Activated T-helper 17 cell treated with anti-CD3 and anti-CD28 coated beads, Interleukin-2, amount 50 U/mL, for 72 hours (primary cell): ENCODE data around the gene ETFDH. TPM values are rescaled to one million over a fixed set of nuclear protein-coding genes. Genes with fewer than 3 reads are reported as not detected.
"Not testable (repeated sequence)": the region's sequence is repeated elsewhere in the genome, so short reads cannot be mapped to it uniquely, and the experiment has no call there.

ENCODE experiments used
- ATAC-seq: fragments of 150-1000 bp; cut with Tn5 transposase; replicated peaks from 2 replicates; pipeline ENCODE4 v1.10.0; 2021; ENCODE audit warnings: mild to moderate bottlenecking, moderate library complexity
- H3K27ac Mint-ChIP-seq: one replicate; pipeline ENCODE4 v1.8.0; 2022; ENCODE audit warnings: mixed read lengths
- H3K27me3 Mint-ChIP-seq: one replicate; pipeline ENCODE4 v1.8.0; 2022; ENCODE audit warnings: mixed read lengths
- H3K36me3 Mint-ChIP-seq: one replicate; pipeline ENCODE4 v1.8.0; 2022; ENCODE audit warnings: low read depth, mild to moderate bottlenecking, mixed read lengths
- H3K4me1 Mint-ChIP-seq: one replicate; pipeline ENCODE4 v1.8.0; 2022; ENCODE audit warnings: mixed read lengths
- H3K4me3 Mint-ChIP-seq: one replicate; pipeline ENCODE4 v1.8.0; 2022; ENCODE audit warnings: mild to moderate bottlenecking, mixed read lengths
- H3K9me3 Mint-ChIP-seq: one replicate; pipeline ENCODE4 v1.8.0; 2022; ENCODE audit warnings: mixed read lengths
- total RNA-seq, 2 donors: library from RNA; stranded (reverse); gene quantifications; one replicate each; pipeline ENCODE4 v1.2.3, GENCODE V29; 2022

The ETFDH gene
- total RNA-seq, 2 donors from 2014 or later: 40.8 to 47.8 TPM

DNA sequence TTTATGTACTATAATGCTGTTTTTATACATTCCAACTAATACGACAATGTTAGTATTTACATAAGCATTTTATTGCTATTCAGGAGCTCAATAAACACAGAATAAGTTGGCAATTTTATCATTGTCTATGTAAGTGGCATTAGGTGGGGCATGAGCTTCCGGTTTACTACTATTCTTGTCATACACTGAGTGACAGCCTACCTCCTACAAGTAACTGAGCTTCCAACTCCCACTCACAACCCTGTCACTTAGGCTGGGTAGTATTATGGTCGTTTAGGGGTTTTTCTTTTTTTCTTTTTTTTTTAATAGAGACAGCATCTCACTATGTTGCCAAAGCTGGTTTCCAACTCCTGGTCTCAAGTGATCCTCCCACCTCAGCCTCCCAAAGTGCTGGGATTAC lies 43.7 kb downstream of the ETFDH start:
- peaks cover 100% of the 10 kb centered on the region for H3K36me3 Mint-ChIP-seq
- no peak overlapping the region for H3K4me3 Mint-ChIP-seq
- no peaks in the 10 kb centered on the region for H3K9me3 Mint-ChIP-seq
- ATAC-seq: no peak
- no peaks in the 10 kb centered on the region for H3K27me3 Mint-ChIP-seq
- H3K4me1 Mint-ChIP-seq: peaks cover 19% of the 10 kb centered on the region
- no peak overlapping the region for H3K27ac Mint-ChIP-seq

DNA sequence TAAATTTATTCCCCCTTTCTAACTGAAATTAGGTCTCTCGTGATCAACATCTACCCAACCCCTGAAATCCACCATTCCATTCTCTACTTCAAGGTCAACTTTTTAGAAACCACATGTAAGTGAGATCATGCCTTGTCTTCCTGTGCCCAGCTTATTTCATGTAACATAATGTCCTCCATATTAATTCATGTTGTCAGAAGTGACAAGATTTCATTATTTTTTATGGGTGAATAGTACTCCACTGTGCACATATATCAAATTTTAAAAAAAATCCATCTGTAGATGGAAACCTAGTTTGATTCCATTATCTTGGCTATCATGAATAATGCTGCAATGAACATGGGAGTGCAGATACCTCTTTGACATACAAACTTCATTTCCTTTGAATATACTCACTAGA lies 49.6 kb downstream of the ETFDH start:
- H3K27me3 Mint-ChIP-seq: peaks cover under 1% of the 10 kb centered on the region
- H3K4me3 Mint-ChIP-seq: peak overlapping the region; percentile 98
- H3K4me1 Mint-ChIP-seq: peaks cover 35% of the 10 kb centered on the region
- peaks cover 71% of the 10 kb centered on the region for H3K36me3 Mint-ChIP-seq
- ATAC-seq: no peak
- no peaks in the 10 kb centered on the region for H3K9me3 Mint-ChIP-seq
- peak overlapping the region; percentile 99 for H3K27ac Mint-ChIP-seq

GRCh38 chr4:158722291-158722916 lies 50.3 kb downstream of the ETFDH start:
- ATAC-seq: no peak
- Mint-ChIP-seq H3K27ac (peak overlapping the region; percentile 99), H3K36me3 (peaks cover 64% of the 10 kb centered on the region), H3K4me3 (peak overlapping the region; percentile 98), H3K9me3 (no peaks in the 10 kb centered on the region), H3K4me1 (peaks cover 35% of the 10 kb centered on the region), H3K27me3 (peaks cover 4% of the 10 kb centered on the region)

DNA sequence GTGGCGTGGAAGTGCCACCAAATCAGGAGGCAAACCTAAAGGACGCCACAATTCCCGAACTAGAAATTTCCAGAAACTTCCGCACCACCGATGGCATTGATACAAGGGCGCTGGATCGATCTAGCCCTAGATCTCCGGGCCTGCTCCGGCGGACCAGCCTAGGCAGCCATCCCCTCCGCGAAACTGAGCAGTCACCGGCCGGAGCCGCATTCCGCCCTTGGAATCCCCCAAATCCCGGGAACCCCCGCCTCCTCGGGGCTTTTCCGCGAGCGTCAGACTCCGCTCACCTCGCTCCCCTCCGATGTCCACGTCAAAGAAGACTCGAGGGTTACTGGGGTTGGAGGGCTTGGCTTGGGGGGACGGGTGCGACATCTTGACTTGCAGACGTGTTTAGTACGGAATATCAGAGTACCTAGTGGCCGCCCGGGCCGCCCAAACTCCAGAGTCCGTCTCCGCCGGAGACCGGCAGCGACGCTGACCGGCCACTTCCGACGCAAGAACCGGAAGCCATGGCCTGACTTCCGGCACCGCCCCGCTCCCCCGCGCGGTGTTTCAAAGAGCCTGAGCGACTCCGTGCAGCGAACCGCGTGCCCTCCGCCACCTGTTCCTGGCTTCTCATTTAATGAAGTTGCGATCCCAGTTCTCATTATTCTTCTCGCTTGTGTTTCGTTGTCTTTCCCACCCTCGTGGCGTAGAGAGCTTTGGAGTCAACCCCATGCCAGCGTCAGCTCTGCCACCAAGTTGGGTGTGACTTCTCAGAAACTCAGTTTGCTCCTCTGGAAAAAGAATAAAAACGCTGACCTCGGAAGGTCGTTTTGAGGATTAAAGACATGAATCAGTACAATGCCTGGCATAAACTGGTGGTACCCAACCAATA lies 51.1 kb downstream of the ETFDH start, which contains the start of gene PPID:
TSS of gene PPID (minus strand) at position 480 of the 877 bp plus-strand sequence. CDS start at position 372, 108 bp downstream.
- ATAC-seq: peak; percentile 87
- no peaks in the 10 kb centered on the region for H3K9me3 Mint-ChIP-seq
- peak within 1 kb of the TSS; percentile 99 for H3K27ac Mint-ChIP-seq
- H3K4me3 Mint-ChIP-seq: peak within 1 kb of the TSS; percentile 98
- peaks cover 57% of the 10 kb centered on the region for H3K36me3 Mint-ChIP-seq
- H3K27me3 Mint-ChIP-seq: peaks cover 4% of the 10 kb centered on the region
- peaks cover 29% of the 10 kb centered on the region for H3K4me1 Mint-ChIP-seq

DNA sequence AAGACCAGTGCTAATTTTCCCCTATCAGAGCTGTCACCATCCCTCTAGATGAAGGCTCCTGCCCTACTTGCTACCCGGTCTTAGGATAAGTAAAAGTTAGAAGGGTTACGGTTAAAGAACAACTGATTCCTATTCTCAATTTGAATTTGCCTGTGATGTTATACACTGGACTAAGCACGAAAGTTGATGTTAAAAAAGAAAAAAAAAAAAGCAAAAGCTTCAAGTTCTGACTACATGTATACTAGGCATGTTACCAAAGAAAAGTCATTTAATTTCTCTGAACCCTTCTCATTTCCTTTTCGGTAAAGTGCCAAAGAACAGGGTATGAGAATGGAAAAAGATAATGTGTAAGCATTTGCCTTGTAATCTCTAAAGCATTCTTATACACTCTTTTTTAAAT lies 52.5 kb downstream of the ETFDH start:
- no peaks in the 10 kb centered on the region for H3K9me3 Mint-ChIP-seq
- H3K27me3 Mint-ChIP-seq: peaks cover 16% of the 10 kb centered on the region
- peak overlapping the region; percentile 99 for H3K27ac Mint-ChIP-seq
- peak overlapping the region; percentile 98 for H3K4me3 Mint-ChIP-seq
- peaks cover 42% of the 10 kb centered on the region for H3K36me3 Mint-ChIP-seq
- ATAC-seq: peak; percentile 38
- H3K4me1 Mint-ChIP-seq: peaks cover 31% of the 10 kb centered on the region

DNA sequence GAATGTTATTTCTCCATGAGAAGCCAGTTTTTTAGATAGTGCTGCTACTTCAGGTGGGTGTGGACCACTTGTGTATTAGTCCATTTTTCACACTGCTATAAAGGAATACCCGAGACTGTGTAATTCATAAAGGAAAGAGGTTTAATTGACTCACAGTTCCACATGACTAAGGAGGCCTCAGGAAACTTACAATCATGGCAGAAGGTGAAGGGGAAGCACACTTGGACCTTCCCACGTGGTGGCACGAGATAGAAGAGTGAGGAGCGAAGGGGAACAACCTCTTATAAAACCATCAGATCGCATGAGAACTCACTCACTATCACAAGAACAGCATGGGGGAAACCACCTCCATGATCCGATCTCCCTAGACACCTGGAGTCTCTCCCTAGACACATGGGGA lies 54.5 kb downstream of the ETFDH start:
- peak; percentile 2 for ATAC-seq
- no peaks in the 10 kb centered on the region for H3K9me3 Mint-ChIP-seq
- peaks cover 26% of the 10 kb centered on the region for H3K4me1 Mint-ChIP-seq
- peaks cover 22% of the 10 kb centered on the region for H3K36me3 Mint-ChIP-seq
- H3K27ac Mint-ChIP-seq: no peak overlapping the region
- H3K27me3 Mint-ChIP-seq: peaks cover 25% of the 10 kb centered on the region
- no peak overlapping the region for H3K4me3 Mint-ChIP-seq

GRCh38 chr4:158728236-158728635 lies 56.1 kb downstream of the ETFDH start:
- peak overlapping the region; percentile 1 for H3K4me3 Mint-ChIP-seq
- H3K27me3 Mint-ChIP-seq: peaks cover 35% of the 10 kb centered on the region
- peaks cover 24% of the 10 kb centered on the region for H3K4me1 Mint-ChIP-seq
- H3K36me3 Mint-ChIP-seq: peaks cover 6% of the 10 kb centered on the region
- H3K9me3 Mint-ChIP-seq: no peaks in the 10 kb centered on the region
- ATAC-seq: no peak
- H3K27ac Mint-ChIP-seq: no peak overlapping the region

- H3K27me3 Mint-ChIP-seq: peaks cover 35% of the 10 kb centered on the region
- H3K4me1 Mint-ChIP-seq: peaks cover 20% of the 10 kb centered on the region
- H3K9me3 Mint-ChIP-seq: no peaks in the 10 kb centered on the region
- H3K36me3 Mint-ChIP-seq: no peaks in the 10 kb centered on the region
- ATAC-seq: peak; percentile 83
- H3K27ac Mint-ChIP-seq: peak overlapping the region; percentile 44
- H3K4me3 Mint-ChIP-seq: peak overlapping the region; percentile 1
These were observed 57.8 kb downstream of the ETFDH start for GRCh38 chr4:158729716-158730559.

DNA sequence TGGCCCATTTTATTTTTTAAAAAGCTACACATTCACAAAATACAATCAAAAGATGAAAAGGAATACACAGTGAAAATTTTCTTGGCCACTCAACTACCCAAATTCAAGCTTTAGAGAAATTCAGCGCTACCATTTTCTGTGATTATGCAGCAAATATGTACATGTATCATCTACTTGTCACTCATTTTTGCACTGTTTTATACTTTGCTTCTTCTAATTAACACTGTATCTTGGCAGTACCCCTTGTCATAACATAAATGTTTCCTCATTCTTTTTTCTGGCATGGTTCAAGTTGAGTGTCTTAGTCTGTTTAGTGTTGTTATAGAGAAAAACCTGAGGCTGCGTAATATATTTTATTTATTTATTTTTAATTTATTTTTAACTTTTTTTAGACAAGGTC lies 66.8 kb downstream of the ETFDH start:
- H3K4me3 Mint-ChIP-seq: no peak overlapping the region
- H3K9me3 Mint-ChIP-seq: no peaks in the 10 kb centered on the region
- no peaks in the 10 kb centered on the region for H3K4me1 Mint-ChIP-seq
- no peak overlapping the region for H3K27ac Mint-ChIP-seq
- H3K27me3 Mint-ChIP-seq: peaks cover 8% of the 10 kb centered on the region
- no peaks in the 10 kb centered on the region for H3K36me3 Mint-ChIP-seq
- no peak for ATAC-seq

DNA sequence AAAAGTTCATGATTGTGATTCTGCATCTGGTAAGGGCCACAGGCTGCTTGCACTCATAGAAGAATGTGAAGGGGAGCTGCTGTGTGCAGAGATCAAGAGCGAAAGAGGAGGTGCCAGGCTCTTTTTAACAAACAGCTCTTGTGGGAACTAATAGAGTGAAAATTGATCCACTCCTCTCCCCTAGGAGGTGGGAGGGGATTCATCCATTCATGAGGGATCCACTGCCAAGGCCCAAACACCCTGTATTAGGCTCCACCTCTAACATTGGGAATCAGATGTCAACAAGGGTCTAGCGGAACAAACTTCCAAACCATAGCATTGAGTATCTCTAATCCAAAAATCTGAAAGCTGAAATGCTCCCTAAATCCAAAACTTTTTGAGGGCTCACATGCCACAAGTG lies 67.5 kb downstream of the ETFDH start:
- Mint-ChIP-seq H3K4me3 (no peak overlapping the region), H3K27me3 (peaks cover 8% of the 10 kb centered on the region), H3K9me3 (no peaks in the 10 kb centered on the region), H3K27ac (no peak overlapping the region), H3K4me1 (no peaks in the 10 kb centered on the region), H3K36me3 (no peaks in the 10 kb centered on the region)
- no peak for ATAC-seq

GRCh38 chr4:158741326-158742021 lies 69.4 kb downstream of the ETFDH start:
- no peak for ATAC-seq
- Mint-ChIP-seq H3K4me1 (no peaks in the 10 kb centered on the region), H3K27ac (no peak overlapping the region), H3K36me3 (no peaks in the 10 kb centered on the region), H3K9me3 (no peaks in the 10 kb centered on the region), H3K4me3 (no peak overlapping the region), H3K27me3 (peaks cover 6% of the 10 kb centered on the region)

- not testable (repeated sequence) for H3K4me3 Mint-ChIP-seq, H3K9me3 Mint-ChIP-seq, H3K27me3 Mint-ChIP-seq, H3K27ac Mint-ChIP-seq, H3K4me1 Mint-ChIP-seq, ATAC-seq, H3K36me3 Mint-ChIP-seq
These were observed 74.4 kb downstream of the ETFDH start for GRCh38 chr4:158746537-158746936.

DNA sequence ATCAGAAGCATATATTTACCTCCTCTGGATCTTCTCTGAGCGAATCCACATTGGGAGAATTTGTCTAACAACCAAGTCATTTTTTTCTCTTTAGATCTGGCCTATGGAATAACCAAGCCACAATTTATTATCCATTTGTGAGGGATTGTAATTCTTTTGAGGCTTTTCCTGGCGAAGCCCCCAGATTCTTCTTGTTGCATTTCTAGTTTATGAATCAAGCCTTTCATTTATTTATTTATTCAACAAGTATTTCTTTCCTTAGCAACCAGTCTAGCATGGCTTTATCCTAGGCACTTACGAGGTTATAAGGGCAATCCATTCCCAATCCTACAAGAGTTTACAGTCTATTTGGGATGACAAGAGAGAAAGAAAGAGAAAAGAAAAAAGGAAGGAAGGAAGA lies 78.3 kb downstream of the ETFDH start:
- Mint-ChIP-seq H3K27ac (no peak overlapping the region), H3K27me3 (no peaks in the 10 kb centered on the region), H3K4me3 (no peak overlapping the region), H3K9me3 (no peaks in the 10 kb centered on the region), H3K36me3 (no peaks in the 10 kb centered on the region), H3K4me1 (no peaks in the 10 kb centered on the region)
- ATAC-seq: no peak
